ENCODE data around the gene PLD6.

- TF ChIP-seq CTCF (conservative IDR thresholded peaks at IDR 0.05 in 1 of 2, IDR thresholded peaks at IDR 0.05 in 1 of 2; ENCODE audit: low read depth in 1 of 2, low read length in 2 of 2) (no peak), EZH2 (IDR thresholded peaks at IDR 0.05; ENCODE audit: low read length, missing control alignments) (no peak)
These were observed 32.2 kb downstream of the PLD6 start for GRCh38 chr17:17173921-17174320.

Measured in fibroblast of lung (primary cell).